NCI-H1105 treated with DMSO at 0.1 percent for 48 hours (cell line): ENCODE results near the gene CLCNKA.

ENCODE experiments used
- DNase-seq: peaks from one replicate; lab custom pipeline; 2025; lab: John Stamatoyannopoulos, UW

Gene CLCNKA

DNA sequence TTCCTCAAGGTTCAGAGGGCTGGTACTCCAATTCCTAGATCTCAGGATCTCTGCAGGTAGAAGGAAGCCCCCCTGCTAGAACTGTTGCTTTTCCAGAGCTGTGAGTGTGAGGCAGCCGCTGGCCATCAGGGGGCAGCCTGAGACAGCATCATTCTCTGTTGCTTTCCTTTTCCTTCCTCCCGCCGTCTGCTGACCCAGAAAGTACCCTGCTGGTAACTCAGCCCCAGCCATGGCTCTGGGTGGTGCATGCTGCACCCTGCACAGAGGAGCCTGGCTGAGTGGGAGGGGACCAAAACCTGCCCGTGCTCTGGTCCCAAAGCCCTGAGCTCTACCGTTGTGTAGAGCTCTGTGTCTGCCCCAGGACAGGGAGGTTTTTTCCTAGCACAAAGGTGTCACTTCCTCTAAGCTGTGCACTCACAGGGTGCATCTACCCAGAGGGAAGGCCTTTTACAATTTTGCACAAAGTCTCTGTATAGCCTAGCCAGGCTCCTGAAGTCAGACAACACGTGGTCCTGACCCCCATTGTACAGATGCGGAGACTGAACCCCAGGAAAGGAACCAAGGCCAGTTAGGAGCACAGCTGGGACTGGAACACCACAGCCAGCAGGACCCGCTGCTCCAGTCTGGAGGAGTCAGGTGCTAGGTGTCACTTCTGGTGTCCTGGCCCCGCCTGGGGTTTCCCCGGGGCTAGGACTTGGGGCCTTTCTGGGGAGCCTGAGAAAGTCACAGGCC is 57.3 kb downstream of the CLCNKA start:
- DNase-seq: peak; percentile 78

DNA sequence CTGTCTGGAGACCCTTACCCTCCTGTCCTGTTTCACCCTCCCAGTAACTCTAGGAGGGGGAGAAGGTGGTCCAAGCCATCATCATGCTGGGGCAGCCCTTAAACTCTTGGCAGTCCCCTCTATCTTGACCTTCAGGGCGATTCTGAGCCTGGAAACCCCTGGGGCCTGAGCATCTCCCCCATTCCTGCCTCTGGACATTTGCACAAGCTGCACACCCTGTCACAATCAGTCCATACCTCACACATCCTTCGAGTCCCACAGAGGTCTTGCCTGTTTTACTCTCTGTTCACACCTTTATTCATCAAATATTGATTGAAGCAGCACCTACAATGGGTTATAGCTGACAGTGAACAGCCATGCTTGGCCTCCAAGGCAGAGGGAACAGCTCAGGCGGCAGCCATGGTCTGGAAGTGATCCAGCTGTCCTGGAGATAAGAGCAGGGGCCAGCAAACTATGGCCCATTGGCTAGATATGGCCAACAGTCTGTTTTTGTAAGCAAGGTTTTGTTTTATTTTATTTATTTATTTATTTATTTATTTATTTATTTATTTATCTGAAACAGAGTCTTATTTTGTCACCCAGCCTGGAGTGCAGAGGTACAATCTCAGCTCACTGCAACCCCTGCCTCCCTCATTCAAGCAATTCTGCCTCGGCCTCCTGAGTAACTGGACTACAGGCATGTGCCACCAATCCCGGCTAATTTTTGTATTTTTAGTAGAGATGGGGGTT is 58.8 kb downstream of the CLCNKA start:
- no peak for DNase-seq

DNA sequence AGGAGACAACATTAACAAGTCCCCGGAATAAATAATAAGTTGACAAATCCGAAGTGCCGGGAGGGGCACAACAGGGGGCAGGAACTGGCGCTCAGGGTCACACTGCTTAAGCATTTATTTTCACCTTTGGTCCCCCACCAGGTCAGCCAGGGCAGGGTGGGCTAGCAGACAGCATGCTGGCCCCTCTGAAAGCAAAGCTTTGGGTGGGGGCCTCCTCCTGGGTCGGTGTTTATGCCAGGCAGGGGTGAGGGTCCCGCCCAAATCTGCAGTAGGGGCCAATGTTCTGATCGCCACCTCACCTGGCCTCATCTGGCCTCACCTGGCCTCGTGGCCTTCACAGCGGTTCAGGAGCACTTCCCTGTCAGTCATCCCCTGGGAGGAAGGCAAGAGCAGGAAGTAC is 59.8 kb downstream of the CLCNKA start:
- DNase-seq: no peak

DNA sequence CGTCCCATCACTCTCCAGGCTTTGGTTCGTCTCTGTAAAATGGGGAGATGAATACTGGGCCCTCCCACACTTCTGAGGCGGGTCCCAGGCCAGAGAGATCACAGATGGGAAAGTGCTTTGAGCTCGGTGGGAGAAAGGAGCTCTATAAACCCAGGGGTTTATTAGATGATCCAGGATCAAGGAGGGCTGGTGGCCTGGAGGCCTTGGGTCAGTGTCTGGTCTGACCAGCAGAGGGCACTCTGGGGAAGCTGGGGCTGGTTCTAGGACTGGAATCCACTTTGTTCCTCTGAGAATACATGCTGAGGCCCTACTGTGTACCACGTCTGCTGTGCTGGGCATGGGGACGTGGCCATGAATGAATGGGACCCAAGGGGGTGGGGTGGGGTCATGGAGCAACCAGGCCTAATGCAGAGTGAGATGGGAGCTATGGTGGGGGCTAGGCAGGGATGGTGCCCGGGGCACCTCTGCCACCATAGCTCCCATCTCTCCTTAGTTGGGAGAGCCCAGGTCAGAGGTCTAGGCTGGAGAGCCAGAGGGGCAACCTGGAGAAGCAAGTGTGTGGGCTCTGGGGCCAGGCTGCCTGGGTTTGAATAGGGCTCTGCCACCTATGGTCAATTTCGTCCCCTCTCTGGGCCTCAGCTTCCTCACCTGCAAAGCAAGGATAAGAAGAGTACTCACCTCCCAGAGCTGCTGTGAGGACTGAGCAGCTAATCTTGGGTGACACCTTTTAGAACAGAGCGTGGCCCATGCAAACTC is 60.6 kb downstream of the CLCNKA start:
- DNase-seq: peak; percentile 37

DNA sequence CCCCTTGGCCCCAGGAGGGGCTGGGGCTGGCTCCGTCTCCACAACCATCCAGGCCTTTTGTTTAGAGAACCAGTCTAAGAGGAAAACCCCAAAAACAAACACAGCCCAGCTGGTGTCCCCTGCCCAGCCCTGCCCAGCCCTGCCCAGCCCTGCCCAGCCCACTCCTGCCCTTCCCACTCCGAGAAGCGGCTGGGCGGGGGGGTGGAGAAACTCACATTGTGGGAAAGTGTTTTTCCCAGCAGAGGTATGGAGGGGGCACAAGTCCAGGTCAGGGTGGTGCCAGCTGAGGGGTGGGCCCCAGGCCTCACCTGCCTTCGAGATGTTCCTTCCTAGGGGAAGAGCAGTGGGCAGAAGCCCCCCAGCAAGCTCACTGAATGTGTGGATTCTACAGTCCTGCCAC is 61.6 kb downstream of the CLCNKA start:
- no peak for DNase-seq
